Common myeloid progenitor, CD34-positive (primary cell): Measurements from ENCODE around the gene BACH2.
"Not testable (repeated sequence)": the region's sequence is repeated elsewhere in the genome, so short reads cannot be mapped to it uniquely, and the experiment has no call there.

Source experiments
- CTCF ChIA-PET: fragments of 350-600 bp; sonication (Branson Sonifier 250); formaldehyde crosslinking; loops from one replicate; lab custom pipeline; 2021; ENCODE audit warnings: antibody characterized with exemption; lab: Charles Lee
- POLR2A ChIA-PET: fragments of 350-600 bp; sonication (Branson Sonifier 250); formaldehyde crosslinking; loops from one replicate; lab custom pipeline; 2021; ENCODE audit warnings: antibody characterized with exemption; lab: Charles Lee
- DNase-seq, 3 donors: peaks; one replicate each; pipeline versions ENCODE4 v3.0.0 to v3.0.0-alpha.2; 2013
- H3K27ac ChIP-seq, 2 experiments: 1 replicate in 1 of 2; 2 replicates in 1 of 2; pipeline ENCODE4 v1.7.0; 2013; ENCODE audit warnings: inconsistent platforms in 2 of 2, low read length in 2 of 2, mild to moderate bottlenecking in 2 of 2, low read depth in 1 of 2, moderate library complexity in 1 of 2; ENCODE audit not compliant: severe bottlenecking in 2 of 2, insufficient read depth in 1 of 2, poor library complexity in 1 of 2
- H3K27me3 ChIP-seq, 5 experiments: replicated peaks in 2 of 5; 1 replicate in 3 of 5; 2 replicates in 2 of 5; pipeline versions ENCODE4 v1.6.1 to v1.7.0; 2013; ENCODE audit warnings: low read length in 4 of 5, mild to moderate bottlenecking in 2 of 5, moderate library complexity in 2 of 5, inconsistent platforms in 1 of 5; ENCODE audit not compliant: insufficient read depth in 5 of 5, control insufficient read depth in 4 of 5
- H3K36me3 ChIP-seq, 4 experiments: 1 replicate in 2 of 4; 2 replicates in 2 of 4; pipeline versions ENCODE4 v1.6.1 to v1.7.0; 2013; ENCODE audit warnings: low read length in 3 of 4, control low read depth in 1 of 4, mild to moderate bottlenecking in 1 of 4; ENCODE audit not compliant: control insufficient read depth in 4 of 4, insufficient read depth in 4 of 4
- H3K4me1 ChIP-seq, 4 experiments: 1 replicate in 3 of 4; 2 replicates in 1 of 4; pipeline versions ENCODE4 v1.6.1 to v1.7.1; 2013; ENCODE audit warnings: low read length in 3 of 4, mild to moderate bottlenecking in 3 of 4, control low read depth in 1 of 4, inconsistent platforms in 1 of 4, moderate library complexity in 1 of 4; ENCODE audit not compliant: control insufficient read depth in 4 of 4, insufficient read depth in 4 of 4; ENCODE audit errors: control extremely low read depth in 1 of 4
- H3K4me3 ChIP-seq, 7 experiments: 1 replicate in 4 of 7; 2 replicates in 3 of 7; pipeline versions ENCODE4 v1.5.1 to v1.7.0; 2013; ENCODE audit warnings: mild to moderate bottlenecking in 7 of 7, low read length in 6 of 7, moderate library complexity in 6 of 7, inconsistent platforms in 2 of 7, low read depth in 2 of 7, control low read depth in 1 of 7; ENCODE audit not compliant: insufficient read depth in 4 of 7, control insufficient read depth in 1 of 7; ENCODE audit errors: extremely low read depth in 1 of 7
- H3K9me3 ChIP-seq, 5 experiments: 1 replicate in 4 of 5; 2 replicates in 1 of 5; pipeline versions ENCODE4 v1.6.1 to v1.7.1; 2013; ENCODE audit warnings: low read length in 4 of 5, mild to moderate bottlenecking in 2 of 5, inconsistent platforms in 1 of 5, low read depth in 1 of 5, moderate library complexity in 1 of 5; ENCODE audit not compliant: control insufficient read depth in 4 of 5, insufficient read depth in 2 of 5; ENCODE audit errors: control extremely low read depth in 1 of 5
- WGBS: methylation state at CpG from one replicate; pipeline ENCODE4 v1.1.5; 2013; ENCODE audit not compliant: insufficient coverage; 5-methylcytosine and 5-hydroxymethylcytosine counted together

The BACH2 gene

GRCh38 chr6:89892577-89892976, 404.1 kb downstream of the BACH2 start:
- H3K9me3 ChIP-seq, H3K4me1 ChIP-seq, DNase-seq, CTCF ChIA-PET, H3K27ac ChIP-seq, H3K4me3 ChIP-seq, H3K36me3 ChIP-seq, POLR2A ChIA-PET: not testable (repeated sequence)
- WGBS = 88% methylated on average over 7 of the region's 8 CpGs
- peaks cover 2 to 40% (median 14%) of the 10 kb centered on the region in 5 experiments for H3K27me3 ChIP-seq

- H3K4me3 ChIP-seq, H3K27ac ChIP-seq, DNase-seq, H3K4me1 ChIP-seq, H3K36me3 ChIP-seq, H3K9me3 ChIP-seq, POLR2A ChIA-PET, CTCF ChIA-PET: not testable (repeated sequence)
- 14% methylated on average over 5 of the region's 11 CpGs for WGBS
- peaks cover 6 to 53% (median 14%) of the 10 kb centered on the region in 5 experiments for H3K27me3 ChIP-seq
Observed at GRCh38 chr6:89890845-89891528, 405.7 kb downstream of the BACH2 start.

- ChIA-PET POLR2A (interaction anchor here (0.6 kb wide), 1 partner anchor 26 kb away, joined by 3 read pairs; no protein-coding TSS in a partner anchor), CTCF (no interaction called here)
- Histone ChIP-seq H3K4me3 (no peak overlapping the region), H3K36me3 (no peaks in the 10 kb centered on the region), H3K27me3 (peaks cover 6 to 54% (median 14%) of the 10 kb centered on the region in 5 experiments), H3K9me3 (peaks cover 0 to 5% (median 0%) of the 10 kb centered on the region in 5 experiments), H3K4me1 (peaks cover 0 to 6% (median 3%) of the 10 kb centered on the region in 4 experiments), H3K27ac (no peak overlapping the region)
- no peak for DNase-seq
- WGBS = 100% methylated on average over 1 of the region's 3 CpGs
Observed at GRCh38 chr6:89888871-89889270, 407.8 kb downstream of the BACH2 start.

- Histone ChIP-seq H3K27me3 (peaks cover 3 to 54% (median 14%) of the 10 kb centered on the region in 5 experiments), H3K4me1 (peaks cover 0 to 6% (median 3%) of the 10 kb centered on the region in 4 experiments), H3K36me3 (no peaks in the 10 kb centered on the region), H3K4me3 (no peak overlapping the region), H3K9me3 (peaks cover 0 to 5% (median 0%) of the 10 kb centered on the region in 5 experiments), H3K27ac (no peak overlapping the region)
- ChIA-PET POLR2A (no interaction called here), CTCF (no interaction called here)
- 79% methylated on average over 4 of the region's 7 CpGs for WGBS
- DNase-seq = no peak
Observed at GRCh38 chr6:89888138-89888514, 408.5 kb downstream of the BACH2 start.

- Histone ChIP-seq H3K9me3 (peaks cover 0 to 5% (median 0%) of the 10 kb centered on the region in 5 experiments), H3K36me3 (no peaks in the 10 kb centered on the region), H3K4me3 (peak overlapping the region in 2 of 7 experiments; percentile 19 to 20), H3K27ac (no peak overlapping the region), H3K4me1 (peaks cover 0 to 6% (median 3%) of the 10 kb centered on the region in 4 experiments), H3K27me3 (peaks cover 3 to 54% (median 14%) of the 10 kb centered on the region in 5 experiments)
- 34% methylated on average over 33 of the region's 43 CpGs for WGBS
- ChIA-PET POLR2A (no interaction called here), CTCF (no interaction called here)
- DNase-seq = peak in 2 of 3 donors; percentile 3 to 13
Observed at GRCh38 chr6:89887452-89888137, 409.0 kb downstream of the BACH2 start.

- H3K4me1 ChIP-seq = peaks cover 0 to 6% (median 3%) of the 10 kb centered on the region in 4 experiments
- H3K4me3 ChIP-seq = no peak overlapping the region
- ChIA-PET CTCF (interaction anchor here (0.6 kb wide), 2 partner anchors 256 to 781 kb away, joined by 3 read pairs; no protein-coding TSS in a partner anchor), POLR2A (no interaction called here)
- 94% methylated on average over 44 of the region's 44 CpGs for WGBS
- H3K27me3 ChIP-seq = peaks cover 3 to 48% (median 11%) of the 10 kb centered on the region in 5 experiments
- peaks cover 0 to 5% (median 0%) of the 10 kb centered on the region in 5 experiments for H3K9me3 ChIP-seq
- no peaks in the 10 kb centered on the region for H3K36me3 ChIP-seq
- H3K27ac ChIP-seq = no peak overlapping the region
- DNase-seq = no peak
Observed at GRCh38 chr6:89886378-89887120, 410.1 kb downstream of the BACH2 start.
